ENCODE measurements around the gene ANXA10.
"Not testable (repeated sequence)": the region's sequence is repeated elsewhere in the genome, so short reads cannot be mapped to it uniquely, and the experiment has no call there.

GRCh38 chr4:168137695-168138094, 45.4 kb downstream of the ANXA10 start:
- TF ChIP-seq CTCF (IDR thresholded peaks at IDR 0.05; ENCODE audit: low read depth, low read length); POLR2A (IDR thresholded peaks at IDR 0.05; ENCODE audit: extremely low read depth, insufficient read length); MAX (IDR thresholded peaks at IDR 0.05; ENCODE audit: low read depth, low read length): not testable (repeated sequence)

Data from NB4 (cell line).